K562 (cell line): ENCODE data around the gene CPN2. TPM values are rescaled to one million over a fixed set of nuclear protein-coding genes. Genes with fewer than 3 reads are reported as not detected.

Experiments
- CBX3 ChIP-seq, 2 experiments: IDR thresholded peaks; 1 replicate in 1 of 2; 2 replicates in 1 of 2; pipeline ENCODE4 v1.6.1; 2012; ENCODE audit warnings: inconsistent platforms in 2 of 2, low read length in 2 of 2, borderline replicate concordance in 1 of 2, control low read depth in 1 of 2
- CEBPB ChIP-seq: fragments of 450-650 bp; IDR thresholded peaks from 2 replicates; pipeline ENCODE4 v1.6.1; 2016; ENCODE audit warnings: missing genetic modification characterization, missing compliant biosample characterization
- E2F3 ChIP-seq: fragments of 250-450 bp; sonication (Bioruptor Pico); IDR thresholded peaks from 2 replicates; pipeline ENCODE4 v1.4.0; 2020; ENCODE audit warnings: mild to moderate bottlenecking
- ZFP30 ChIP-seq: fragments of 250-450 bp; sonication (Bioruptor Pico); IDR thresholded peaks from 2 replicates; pipeline ENCODE4 v1.8.0; 2022; ENCODE audit warnings: moderate library complexity, mild to moderate bottlenecking, inconsistent platforms, borderline replicate concordance
- ZNF57 ChIP-seq: fragments of 450-650 bp; formaldehyde crosslinking; IDR thresholded peaks from 2 replicates; pipeline ENCODE4 v1.4.0; 2020; ENCODE audit warnings: mild to moderate bottlenecking, moderate library complexity
- polyA plus RNA-seq, 8 experiments: library from polyadenylated mRNA; depleted of rRNA in 4 of 8; stranded (reverse) in 5 of 8; unstranded in 3 of 8; fragments of >200 nt; fragmentation: Nextera tagmentation in 2 of 8; fragmentation: Illumina TruSeq in 1 of 8; extraction: Ambion mirVana in 2 of 8; extraction: Trizol in 1 of 8; gene quantifications; 2 replicates each; pipeline versions ENCODE4 v1.2.1 to v1.2.3, GENCODE V29; 2011 to 2014; ENCODE audit warnings: inconsistent platforms in 1 of 8, missing spikeins in 1 of 8
- total RNA-seq, 7 experiments: library from RNA; depleted of rRNA in 6 of 7; stranded (reverse); fragments of >200 nt in 6 of 7; fragmentation: Illumina TruSeq in 2 of 7; extraction: Trizol in 2 of 7; gene quantifications; 2 replicates each; pipeline versions ENCODE4 v1.2.1 to v1.2.3, GENCODE V29; 2011 to 2021; ENCODE audit warnings: low replicate concordance in 1 of 7
- TF ChIP-seq, protein P1 (sequence below): fragments of 450-650 bp; formaldehyde crosslinking; IDR thresholded peaks from 2 replicates; pipeline ENCODE4 v1.4.0; 2020; ENCODE audit warnings: mild to moderate bottlenecking, moderate library complexity
- TF ChIP-seq, protein P2 (sequence below), 3 experiments: fragments of 200-800 bp in 1 of 3; fragments of 250-450 bp in 1 of 3; fragments of 450-650 bp in 1 of 3; sonication (Bioruptor Pico) in 1 of 3; sonication (Bioruptor generic) in 1 of 3; formaldehyde crosslinking in 1 of 3; IDR thresholded peaks; 2 replicates each; pipeline versions ENCODE4 v1.6.1 to v1.8.0; 2016 to 2022; ENCODE audit warnings: mild to moderate bottlenecking in 2 of 3, missing genetic modification characterization in 2 of 3, missing compliant biosample characterization in 1 of 3, moderate library complexity in 1 of 3

CPN2 gene
- total and polyA plus RNA-seq, 9 of the 15 experiments (the other 6 are each of a cell fraction or from before 2014, with no cell fraction given): not detected

DNA sequence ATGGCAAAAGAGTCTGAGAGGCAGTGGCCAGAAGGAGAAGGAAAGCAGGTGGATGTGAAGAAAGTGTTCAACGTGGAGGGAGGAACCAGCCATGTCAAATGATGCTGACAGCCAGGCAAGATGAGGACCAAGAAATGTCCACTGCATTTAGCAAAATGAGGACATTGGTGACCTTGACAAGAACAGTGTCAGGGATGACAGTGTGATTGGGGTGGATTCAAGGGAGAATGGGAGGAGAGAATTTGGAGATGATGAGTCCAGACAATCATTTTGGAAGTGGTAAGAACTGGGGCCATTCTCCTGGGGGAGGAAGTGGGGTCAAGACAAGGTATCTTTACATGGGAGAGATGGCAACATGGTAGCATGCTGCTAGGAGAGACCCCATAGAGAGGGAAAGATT, 47.4 kb downstream of the CPN2 start (continued):
- TF ChIP-seq E2F3 (no peak), CBX3 (IDR thresholded peaks at IDR 0.05; ENCODE audit: borderline replicate concordance in 1 of 2, low read length in 2 of 2) (no peak), ZNF57 (CRISPR knock-in tag) (no peak), ZFP30 (no peak), CEBPB (no peak)
- TF ChIP-seq, protein P1, sequence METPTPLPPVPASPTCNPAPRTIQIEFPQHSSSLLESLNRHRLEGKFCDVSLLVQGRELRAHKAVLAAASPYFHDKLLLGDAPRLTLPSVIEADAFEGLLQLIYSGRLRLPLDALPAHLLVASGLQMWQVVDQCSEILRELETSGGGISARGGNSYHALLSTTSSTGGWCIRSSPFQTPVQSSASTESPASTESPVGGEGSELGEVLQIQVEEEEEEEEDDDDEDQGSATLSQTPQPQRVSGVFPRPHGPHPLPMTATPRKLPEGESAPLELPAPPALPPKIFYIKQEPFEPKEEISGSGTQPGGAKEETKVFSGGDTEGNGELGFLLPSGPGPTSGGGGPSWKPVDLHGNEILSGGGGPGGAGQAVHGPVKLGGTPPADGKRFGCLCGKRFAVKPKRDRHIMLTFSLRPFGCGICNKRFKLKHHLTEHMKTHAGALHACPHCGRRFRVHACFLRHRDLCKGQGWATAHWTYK: no peak
- TF ChIP-seq, protein P2, sequence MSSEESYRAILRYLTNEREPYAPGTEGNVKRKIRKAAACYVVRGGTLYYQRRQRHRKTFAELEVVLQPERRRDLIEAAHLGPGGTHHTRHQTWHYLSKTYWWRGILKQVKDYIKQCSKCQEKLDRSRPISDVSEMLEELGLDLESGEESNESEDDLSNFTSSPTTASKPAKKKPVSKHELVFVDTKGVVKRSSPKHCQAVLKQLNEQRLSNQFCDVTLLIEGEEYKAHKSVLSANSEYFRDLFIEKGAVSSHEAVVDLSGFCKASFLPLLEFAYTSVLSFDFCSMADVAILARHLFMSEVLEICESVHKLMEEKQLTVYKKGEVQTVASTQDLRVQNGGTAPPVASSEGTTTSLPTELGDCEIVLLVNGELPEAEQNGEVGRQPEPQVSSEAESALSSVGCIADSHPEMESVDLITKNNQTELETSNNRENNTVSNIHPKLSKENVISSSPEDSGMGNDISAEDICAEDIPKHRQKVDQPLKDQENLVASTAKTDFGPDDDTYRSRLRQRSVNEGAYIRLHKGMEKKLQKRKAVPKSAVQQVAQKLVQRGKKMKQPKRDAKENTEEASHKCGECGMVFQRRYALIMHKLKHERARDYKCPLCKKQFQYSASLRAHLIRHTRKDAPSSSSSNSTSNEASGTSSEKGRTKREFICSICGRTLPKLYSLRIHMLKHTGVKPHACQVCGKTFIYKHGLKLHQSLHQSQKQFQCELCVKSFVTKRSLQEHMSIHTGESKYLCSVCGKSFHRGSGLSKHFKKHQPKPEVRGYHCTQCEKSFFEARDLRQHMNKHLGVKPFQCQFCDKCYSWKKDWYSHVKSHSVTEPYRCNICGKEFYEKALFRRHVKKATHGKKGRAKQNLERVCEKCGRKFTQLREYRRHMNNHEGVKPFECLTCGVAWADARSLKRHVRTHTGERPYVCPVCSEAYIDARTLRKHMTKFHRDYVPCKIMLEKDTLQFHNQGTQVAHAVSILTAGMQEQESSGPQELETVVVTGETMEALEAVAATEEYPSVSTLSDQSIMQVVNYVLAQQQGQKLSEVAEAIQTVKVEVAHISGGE (CRISPR knock-in tag; IDR thresholded peaks at IDR 0.05): no peak
